Cardiac muscle cell (in vitro differentiated cells and primary cell): ENCODE results near the gene AFAP1L1. TPM values are rescaled to one million over a fixed set of nuclear protein-coding genes. Genes with fewer than 3 reads are reported as not detected.

Source experiments
- DNase-seq, 2 donors: peaks; one replicate each; pipeline versions ENCODE4 v3.0.0 to v3.0.0-alpha.2; 2010 to 2017; ENCODE audit warnings: low read depth in 1 of 2, low spot score in 1 of 2
- H3K27ac ChIP-seq: fragments of 200-600 bp; sonication (generic); 2 replicates; pipeline ENCODE4 v1.5.1; 2016
- H3K27me3 ChIP-seq: fragments of 200-600 bp; sonication (generic); 2 replicates; pipeline ENCODE4 v1.6.0; 2016; ENCODE audit warnings: control low read depth
- H3K36me3 ChIP-seq: fragments of 200-600 bp; sonication (generic); 2 replicates; pipeline ENCODE4 v1.5.1; 2016; ENCODE audit warnings: control low read depth
- H3K4me1 ChIP-seq: fragments of 200-600 bp; sonication (generic); 2 replicates; pipeline ENCODE4 v1.8.1; 2017; ENCODE audit warnings: low read depth, mild to moderate bottlenecking, mixed run types
- H3K4me3 ChIP-seq: fragments of 200-600 bp; sonication (generic); 2 replicates; pipeline ENCODE4 v1.5.1; 2016; ENCODE audit warnings: mild to moderate bottlenecking
- H3K9me3 ChIP-seq: fragments of 200-600 bp; sonication (generic); 2 replicates; pipeline ENCODE4 v1.5.1; 2017; ENCODE audit warnings: low read depth, mild to moderate bottlenecking, control low read depth
- CTCF ChIP-seq: IDR thresholded peaks from 2 replicates; pipeline ENCODE4 v1.5.1; 2012; ENCODE audit warnings: low read depth, mild to moderate bottlenecking, low read length
- polyA plus RNA-seq: library from polyadenylated mRNA; unstranded; fragments of >200 nt; fragmentation: Nextera tagmentation; extraction: Ambion mirVana; gene quantifications from 2 replicates; pipeline ENCODE4 v1.2.1, GENCODE V29; 2016
- total RNA-seq: library from RNA; depleted of rRNA; stranded (reverse); fragments of >200 nt; gene quantifications from 2 replicates; pipeline ENCODE4 v1.2.3, GENCODE V29; 2016

AFAP1L1 gene
- total and polyA plus RNA-seq, 2 experiments from 2014 or later: 24.0 to 39.3 TPM

GRCh38 chr5:149317281-149318048, 45.8 kb downstream of the AFAP1L1 start:
- Histone ChIP-seq H3K27ac (no peak overlapping the region), H3K9me3 (no peaks in the 10 kb centered on the region), H3K4me3 (no peak overlapping the region), H3K4me1 (peaks cover 16% of the 10 kb centered on the region), H3K36me3 (no peaks in the 10 kb centered on the region), H3K27me3 (no peaks in the 10 kb centered on the region)
- peak; percentile 69 for TF ChIP-seq CTCF
- DNase-seq: peak; percentile 59 to 75

GRCh38 chr5:149319174-149319573, 47.5 kb downstream of the AFAP1L1 start:
- TF ChIP-seq CTCF: no peak
- Histone ChIP-seq H3K27me3 (peaks cover 5% of the 10 kb centered on the region), H3K4me3 (no peak overlapping the region), H3K4me1 (peaks cover 16% of the 10 kb centered on the region), H3K9me3 (no peaks in the 10 kb centered on the region), H3K27ac (no peak overlapping the region), H3K36me3 (no peaks in the 10 kb centered on the region)
- no peak for DNase-seq

- Histone ChIP-seq H3K4me1 (peaks cover 16% of the 10 kb centered on the region), H3K27me3 (peaks cover 18% of the 10 kb centered on the region), H3K4me3 (no peak overlapping the region), H3K9me3 (no peaks in the 10 kb centered on the region), H3K27ac (peak overlapping the region; percentile 83), H3K36me3 (no peaks in the 10 kb centered on the region)
- peak; percentile 94 to 98 for DNase-seq
- TF ChIP-seq CTCF: no peak
Measured at GRCh38 chr5:149320791-149321330, 49.2 kb downstream of the AFAP1L1 start.

GRCh38 chr5:149322518-149322917, 50.9 kb downstream of the AFAP1L1 start:
- Histone ChIP-seq H3K4me1 (peaks cover 9% of the 10 kb centered on the region), H3K9me3 (no peaks in the 10 kb centered on the region), H3K27ac (no peak overlapping the region), H3K27me3 (peaks cover 21% of the 10 kb centered on the region), H3K36me3 (no peaks in the 10 kb centered on the region), H3K4me3 (no peak overlapping the region)
- TF ChIP-seq CTCF: no peak
- DNase-seq: no peak

GRCh38 chr5:149323210-149323609, 51.6 kb downstream of the AFAP1L1 start:
- no peak overlapping the region for H3K27ac ChIP-seq
- H3K36me3 ChIP-seq: no peaks in the 10 kb centered on the region
- no peaks in the 10 kb centered on the region for H3K9me3 ChIP-seq
- H3K4me3 ChIP-seq: no peak overlapping the region
- H3K4me1 ChIP-seq: peaks cover 9% of the 10 kb centered on the region
- no peak for TF ChIP-seq CTCF
- peaks cover 27% of the 10 kb centered on the region for H3K27me3 ChIP-seq
- peak in 1 of 2 donors; percentile 74 for DNase-seq
